Putamen (tissue), 1 donor: ENCODE data around the gene CDC73.

Experiments
- DNase-seq: peaks from one replicate; pipeline ENCODE4 v3.0.0-alpha.2; 2016; ENCODE audit warnings: low spot score

CDC73 gene

GRCh38 chr1:193121616-193122593, at the start of gene CDC73:
CDC73 (plus strand) TSS chr1:193122031; CDS start chr1:193122201, 170 bp downstream.
- DNase-seq, result peak; percentile 96

- no peak for DNase-seq
These were observed 43.8 kb upstream of the CDC73 start for GRCh38 chr1:193077991-193078390.

- no peak for DNase-seq
These were observed 42.6 kb upstream of the CDC73 start for GRCh38 chr1:193079187-193079586.

- no peak for DNase-seq
These were observed 38.3 kb upstream of the CDC73 start for GRCh38 chr1:193083365-193084088.

GRCh38 chr1:193085263-193085662, 36.6 kb upstream of the CDC73 start:
- DNase-seq, result no peak

GRCh38 chr1:193086342-193086741, 35.5 kb upstream of the CDC73 start:
- DNase-seq, result no peak

- DNase-seq, result no peak
These were observed 33.9 kb upstream of the CDC73 start for GRCh38 chr1:193087893-193088292.

- no peak for DNase-seq
These were observed 31.0 kb upstream of the CDC73 start for GRCh38 chr1:193090865-193091264.

- no peak for DNase-seq
These were observed 27.7 kb upstream of the CDC73 start for GRCh38 chr1:193094112-193094511.

- DNase-seq, result no peak
These were observed 19.2 kb upstream of the CDC73 start for GRCh38 chr1:193102662-193103061.

GRCh38 chr1:193103759-193104501, 17.9 kb upstream of the CDC73 start:
- DNase-seq, result no peak

GRCh38 chr1:193104502-193104906, 17.3 kb upstream of the CDC73 start:
- DNase-seq, result peak; percentile 35

GRCh38 chr1:193104907-193105820, 16.7 kb upstream of the CDC73 start, which contains the start of gene GLRX2:
GLRX2 (minus strand) TSS chr1:193105414; CDS start chr1:193105382, 32 bp downstream.
- peak; percentile 86 for DNase-seq

GRCh38 chr1:193105821-193106177, 16.0 kb upstream of the CDC73 start:
- no peak for DNase-seq

GRCh38 chr1:193108471-193108870, 13.4 kb upstream of the CDC73 start:
- no peak for DNase-seq

GRCh38 chr1:193109619-193110018, 12.2 kb upstream of the CDC73 start:
- no peak for DNase-seq

GRCh38 chr1:193110246-193110645, 11.6 kb upstream of the CDC73 start:
- no peak for DNase-seq

GRCh38 chr1:193110864-193111263, 11.0 kb upstream of the CDC73 start:
- DNase-seq, result no peak

GRCh38 chr1:193111641-193112090, 10.2 kb upstream of the CDC73 start:
- no peak for DNase-seq

GRCh38 chr1:193113258-193113991, 8.4 kb upstream of the CDC73 start:
- no peak for DNase-seq
